Measurements from ENCODE around the gene TMEM242. TPM values are rescaled to one million over a fixed set of nuclear protein-coding genes. Genes with fewer than 3 reads are reported as not detected.

TMEM242 gene
- total RNA-seq, 1 donor from 2014 or later: 19.4 TPM

GRCh38 chr6:157276731-157277130 is 46.6 kb downstream of the TMEM242 start:
- DNase-seq (ENCODE audit: missing footprints) (no peak), ATAC-seq (no peak)
- intact Hi-C loops (cut with DNase I): no loop called here

DNA sequence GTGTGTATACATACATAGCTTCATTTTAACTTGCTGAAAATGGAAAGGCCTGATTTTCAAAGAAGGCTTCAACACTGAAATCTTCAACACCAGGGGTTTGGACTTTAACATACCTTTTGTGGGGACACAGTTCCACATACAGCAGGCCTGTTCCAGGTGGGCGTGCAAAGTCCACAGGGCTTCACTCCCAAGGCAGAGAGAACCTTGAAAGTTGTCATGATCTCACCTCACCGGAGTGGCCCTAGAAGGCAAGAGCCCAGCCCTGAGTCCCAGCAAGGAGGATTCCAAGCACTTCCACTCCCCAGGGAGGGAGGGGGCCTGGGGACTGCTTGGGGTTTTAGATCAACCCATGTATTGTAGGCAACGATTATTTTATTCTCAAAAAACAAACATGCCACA is 47.2 kb downstream of the TMEM242 start:
- intact Hi-C loops (cut with DNase I): no loop called here
- no peak for ATAC-seq
- DNase-seq (ENCODE audit: missing footprints): no peak

GRCh38 chr6:157274471-157275226 is 48.7 kb downstream of the TMEM242 start:
- ATAC-seq: peak; percentile 97
- intact Hi-C loops (cut with DNase I): loop anchor here (2.0 to 5.0 kb wide), 2 partner anchors 48 to 237 kb away; no protein-coding TSS in a partner anchor
- peak; percentile 94 for DNase-seq (ENCODE audit: missing footprints)

DNA sequence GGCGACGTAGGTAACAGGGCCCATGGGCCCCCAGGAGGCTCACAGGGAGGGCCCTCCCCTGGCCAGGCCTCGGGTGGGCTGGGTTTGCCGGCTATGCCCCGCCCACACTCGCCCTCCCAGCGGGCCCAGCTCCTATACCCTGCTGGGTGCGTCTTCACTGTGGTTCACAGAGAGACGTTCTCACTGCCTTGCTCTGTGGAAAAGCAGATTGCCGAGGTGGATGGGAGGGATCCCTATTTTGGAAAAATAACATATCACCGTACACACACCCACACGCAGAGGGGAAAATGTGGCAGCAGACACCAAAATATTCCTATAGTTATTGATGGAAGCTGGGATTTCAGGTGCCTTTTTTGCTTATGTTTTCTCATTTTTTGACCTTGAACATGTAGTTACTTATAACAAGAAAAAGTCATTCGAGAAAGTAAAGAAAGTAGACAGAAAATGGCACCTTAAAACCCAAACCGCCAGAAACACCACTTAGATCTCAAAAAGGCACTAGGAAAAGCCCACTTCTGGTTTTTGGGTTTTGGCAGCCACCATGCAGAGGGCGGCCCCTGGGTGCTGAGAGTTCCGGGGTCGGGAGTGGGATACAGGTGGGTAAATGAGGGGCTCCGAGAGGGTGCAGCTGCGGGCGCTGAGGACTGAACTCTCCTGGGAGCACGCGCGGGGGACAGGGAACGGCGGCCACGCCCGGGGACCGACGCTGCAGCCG is 49.4 kb downstream of the TMEM242 start:
- DNase-seq (ENCODE audit: missing footprints) (peak; percentile 69), ATAC-seq (peak; percentile 35)
- intact Hi-C loops (cut with DNase I): loop anchor here (2.0 to 5.0 kb wide), 2 partner anchors 47 to 237 kb away; no protein-coding TSS in a partner anchor

DNA sequence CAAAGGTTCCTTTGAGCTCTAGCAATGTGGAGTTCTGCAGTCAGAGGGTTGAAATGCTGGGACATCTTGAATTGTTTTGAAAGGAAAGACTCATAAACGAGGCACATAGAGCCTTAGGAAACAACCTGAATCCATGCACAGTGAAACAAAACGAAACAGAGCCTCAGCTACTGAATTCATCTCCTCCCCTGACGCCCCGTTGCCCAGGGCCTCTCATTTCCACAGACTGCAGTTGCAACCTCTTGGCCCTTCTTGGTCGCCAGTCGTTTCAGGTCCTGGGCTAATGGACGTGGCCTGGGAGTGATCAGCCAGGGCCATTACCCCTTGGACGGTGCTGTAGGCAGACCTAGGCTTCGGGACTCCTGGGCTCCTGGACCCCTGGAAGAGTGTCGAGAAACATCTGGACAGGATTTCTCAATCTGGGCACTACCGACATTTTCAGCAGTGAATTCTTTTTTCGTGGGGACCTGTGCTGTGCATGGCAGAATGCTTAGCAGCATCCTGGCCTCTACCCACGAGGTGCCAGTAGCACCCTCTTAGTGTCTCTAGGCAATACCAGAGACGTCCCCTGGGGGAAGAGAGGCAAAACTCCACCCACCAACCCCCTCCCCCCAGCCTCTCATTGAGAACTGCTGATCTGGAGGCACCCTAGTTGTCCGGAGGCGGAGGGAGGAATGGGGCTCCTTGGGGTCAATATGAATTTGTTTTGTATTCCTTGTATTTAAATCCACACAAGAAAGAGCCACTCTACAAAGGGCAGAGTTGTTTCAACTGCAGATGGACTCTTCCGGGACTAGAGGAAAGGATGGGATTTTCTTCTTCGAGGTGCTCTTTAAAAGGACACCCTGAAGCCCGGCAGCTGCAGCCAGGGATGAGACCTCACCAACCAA is 50.2 kb downstream of the TMEM242 start:
- DNase-seq (ENCODE audit: missing footprints) (peak; percentile 27), ATAC-seq (no peak)
- intact Hi-C loops (cut with DNase I): loop anchor here (5.0 kb wide), 1 partner anchor 236 kb away; no protein-coding TSS in a partner anchor

DNA sequence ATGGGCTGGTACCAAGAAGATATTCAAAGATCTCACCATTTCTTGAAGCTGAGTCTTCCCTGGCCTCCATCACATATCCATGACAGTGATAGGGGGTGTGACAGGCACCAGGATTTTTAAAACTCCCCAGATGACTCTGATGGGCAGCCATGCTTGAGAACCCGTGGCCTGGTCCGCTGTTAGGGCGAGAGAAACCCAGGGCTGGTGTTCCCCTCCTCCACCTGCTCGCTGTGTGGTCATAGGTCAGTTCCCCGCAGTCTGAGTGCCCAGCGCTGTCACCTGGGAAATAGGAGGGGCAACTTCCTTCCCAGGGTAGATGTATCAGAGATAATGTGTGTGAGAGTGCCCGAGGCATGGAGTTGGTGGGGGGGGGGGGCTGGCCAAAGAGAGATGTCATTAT is 50.9 kb downstream of the TMEM242 start:
- intact Hi-C loops (cut with DNase I): loop anchor here (5.0 kb wide), 1 partner anchor 235 kb away; no protein-coding TSS in a partner anchor
- no peak for ATAC-seq

DNA sequence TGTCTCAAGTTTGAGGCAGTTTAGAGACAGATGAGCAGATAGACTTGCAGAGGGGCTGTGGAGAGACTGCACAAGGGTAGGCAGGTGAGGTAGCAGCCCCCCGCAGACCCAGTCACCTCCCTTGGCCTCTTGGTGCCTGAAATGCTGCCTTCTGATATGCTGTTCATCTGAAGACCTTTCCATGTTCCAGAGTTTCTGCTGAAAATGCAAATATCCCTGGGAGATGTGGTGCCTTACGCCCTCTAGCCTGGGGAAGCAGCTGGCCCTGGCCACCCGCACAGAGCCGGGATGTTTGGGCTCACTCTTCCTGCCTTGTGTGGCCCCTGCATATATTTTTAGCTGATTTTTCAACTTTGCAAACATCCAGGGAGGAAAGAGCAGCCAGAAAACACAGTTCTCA is 51.4 kb downstream of the TMEM242 start:
- no peak for ATAC-seq

More for the DNA sequence above, 50.9 kb downstream of the TMEM242 start:
- peak; percentile 42 for DNase-seq (ENCODE audit: missing footprints)

DNA sequence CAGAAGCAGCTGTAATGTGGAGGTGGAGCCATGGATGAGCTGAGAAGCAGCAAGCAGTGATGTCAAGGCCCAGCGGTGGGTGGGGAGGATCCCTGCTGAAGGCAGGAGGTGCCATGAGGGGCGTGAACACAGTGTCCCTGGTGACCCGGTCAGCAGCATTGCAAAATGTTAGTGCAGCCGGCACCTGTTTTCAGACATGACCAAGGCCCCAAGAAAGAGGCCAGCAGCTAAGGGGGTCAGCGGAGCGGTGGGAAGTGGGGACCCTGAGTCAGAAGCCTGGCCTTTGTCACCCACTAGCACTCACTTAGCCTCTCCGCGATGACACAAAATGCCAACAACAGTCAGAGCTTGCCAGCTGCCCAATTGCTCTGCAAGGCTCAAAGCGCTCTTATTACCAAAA is 51.9 kb downstream of the TMEM242 start:
- intact Hi-C loops (cut with DNase I): loop anchor here (5.0 kb wide), 1 partner anchor 234 kb away; no protein-coding TSS in a partner anchor
- ATAC-seq (no peak), DNase-seq (ENCODE audit: missing footprints) (peak; percentile 32)

More for the DNA sequence above, 51.4 kb downstream of the TMEM242 start:
- intact Hi-C loops (cut with DNase I): loop anchor here (5.0 kb wide), 1 partner anchor 235 kb away; no protein-coding TSS in a partner anchor
- DNase-seq (ENCODE audit: missing footprints): no peak

- DNase-seq (ENCODE audit: missing footprints): no peak
- no peak for ATAC-seq
- intact Hi-C loops (cut with DNase I): loop anchor here (5.0 kb wide), 1 partner anchor 234 kb away; no protein-coding TSS in a partner anchor
Measured at GRCh38 chr6:157270916-157271315, 52.4 kb downstream of the TMEM242 start.

GRCh38 chr6:157270308-157270707 is 53.0 kb downstream of the TMEM242 start:
- DNase-seq (ENCODE audit: missing footprints) (no peak), ATAC-seq (no peak)
- intact Hi-C loops (cut with DNase I): loop anchor here (5.0 kb wide), 1 partner anchor 233 kb away; no protein-coding TSS in a partner anchor

DNA sequence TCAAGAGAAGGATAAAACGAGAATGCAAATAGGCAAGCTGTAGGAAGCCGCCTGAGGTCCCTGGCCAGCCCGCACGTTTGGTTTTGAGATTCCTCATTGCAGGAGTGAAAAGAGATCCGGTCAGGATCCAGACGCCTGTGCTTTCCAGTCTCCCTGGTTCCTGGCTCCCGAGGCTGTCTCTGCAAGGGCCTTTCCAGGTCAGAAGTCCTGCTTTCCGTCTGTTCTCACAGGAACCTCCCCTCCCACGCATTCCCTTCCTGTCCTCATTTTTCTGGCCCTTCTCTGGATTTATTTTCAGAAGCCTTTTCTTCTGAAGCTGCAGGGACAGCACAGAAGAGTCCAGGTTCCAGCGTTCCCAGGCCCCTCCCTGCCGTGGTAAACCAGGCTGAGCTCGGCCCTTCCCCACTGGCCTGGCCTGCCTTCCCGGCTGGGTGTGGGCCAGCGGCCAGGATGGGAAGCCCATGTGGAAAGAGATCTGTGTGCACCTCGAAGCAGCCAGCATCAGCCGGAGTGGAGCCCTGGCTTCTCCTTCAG is 54.0 kb downstream of the TMEM242 start:
- ATAC-seq (peak; percentile 79), DNase-seq (ENCODE audit: missing footprints) (peak; percentile 81)
- intact Hi-C loops (cut with DNase I): no loop called here

- intact Hi-C loops (cut with DNase I): no loop called here
- ATAC-seq (peak; percentile 6), DNase-seq (ENCODE audit: missing footprints) (no peak)
Measured at GRCh38 chr6:157268835-157269234, 54.5 kb downstream of the TMEM242 start.

DNA sequence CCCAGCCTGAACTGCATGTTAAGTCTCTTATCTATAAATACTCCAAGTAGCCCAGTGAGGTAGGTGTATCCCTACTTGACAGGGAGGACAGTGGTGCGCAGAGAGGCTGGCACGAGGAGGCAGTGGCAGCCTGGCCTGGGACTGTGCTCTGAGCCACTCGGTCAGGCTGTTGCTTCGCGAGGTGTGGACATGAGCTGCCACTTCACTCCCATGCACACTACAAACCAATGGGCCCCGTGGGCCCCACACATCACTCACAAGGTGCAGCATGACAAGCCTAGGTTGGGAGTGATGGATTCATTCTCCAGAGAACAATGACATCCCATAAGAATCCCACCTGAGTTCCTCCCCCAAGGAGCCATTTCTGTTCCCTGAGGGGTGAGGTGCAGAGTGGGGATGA is 54.9 kb downstream of the TMEM242 start:
- intact Hi-C loops (cut with DNase I): no loop called here
- ATAC-seq (no peak), DNase-seq (ENCODE audit: missing footprints) (no peak)

GRCh38 chr6:157267654-157268053 is 55.7 kb downstream of the TMEM242 start:
- DNase-seq (ENCODE audit: missing footprints) (no peak), ATAC-seq (no peak)
- intact Hi-C loops (cut with DNase I): no loop called here

- no peak for ATAC-seq
- intact Hi-C loops (cut with DNase I): no loop called here
- no peak for DNase-seq (ENCODE audit: missing footprints)
Measured at GRCh38 chr6:157267109-157267611, 56.2 kb downstream of the TMEM242 start.

- peak; percentile 54 for DNase-seq (ENCODE audit: missing footprints)
- intact Hi-C loops (cut with DNase I): no loop called here
- no peak for ATAC-seq
Measured at GRCh38 chr6:157266274-157267101, 56.8 kb downstream of the TMEM242 start.

- no peak for DNase-seq (ENCODE audit: missing footprints)
- ATAC-seq: no peak
- intact Hi-C loops (cut with DNase I): no loop called here
Measured at GRCh38 chr6:157265635-157266034, 57.7 kb downstream of the TMEM242 start.

Measured in Right ventricle myocardium inferior (tissue), 1 donor.